M059J (cell line): ENCODE measurements around the gene LCE1A. TPM values are rescaled to one million over a fixed set of nuclear protein-coding genes. Genes with fewer than 3 reads are reported as not detected.

Experiments used
- DNase-seq: peaks from one replicate; pipeline ENCODE4 v3.0.0-alpha.2; 2012; ENCODE audit warnings: low read depth
- total RNA-seq: library from RNA; depleted of rRNA; stranded (reverse); fragments of >200 nt; shearing (Covaris generic); gene quantifications from 2 replicates; pipeline ENCODE4 v1.2.3, GENCODE V29; 2014; rRNA removed

The LCE1A gene
- total RNA-seq, 1 experiment from 2014 or later = not detected

DNA sequence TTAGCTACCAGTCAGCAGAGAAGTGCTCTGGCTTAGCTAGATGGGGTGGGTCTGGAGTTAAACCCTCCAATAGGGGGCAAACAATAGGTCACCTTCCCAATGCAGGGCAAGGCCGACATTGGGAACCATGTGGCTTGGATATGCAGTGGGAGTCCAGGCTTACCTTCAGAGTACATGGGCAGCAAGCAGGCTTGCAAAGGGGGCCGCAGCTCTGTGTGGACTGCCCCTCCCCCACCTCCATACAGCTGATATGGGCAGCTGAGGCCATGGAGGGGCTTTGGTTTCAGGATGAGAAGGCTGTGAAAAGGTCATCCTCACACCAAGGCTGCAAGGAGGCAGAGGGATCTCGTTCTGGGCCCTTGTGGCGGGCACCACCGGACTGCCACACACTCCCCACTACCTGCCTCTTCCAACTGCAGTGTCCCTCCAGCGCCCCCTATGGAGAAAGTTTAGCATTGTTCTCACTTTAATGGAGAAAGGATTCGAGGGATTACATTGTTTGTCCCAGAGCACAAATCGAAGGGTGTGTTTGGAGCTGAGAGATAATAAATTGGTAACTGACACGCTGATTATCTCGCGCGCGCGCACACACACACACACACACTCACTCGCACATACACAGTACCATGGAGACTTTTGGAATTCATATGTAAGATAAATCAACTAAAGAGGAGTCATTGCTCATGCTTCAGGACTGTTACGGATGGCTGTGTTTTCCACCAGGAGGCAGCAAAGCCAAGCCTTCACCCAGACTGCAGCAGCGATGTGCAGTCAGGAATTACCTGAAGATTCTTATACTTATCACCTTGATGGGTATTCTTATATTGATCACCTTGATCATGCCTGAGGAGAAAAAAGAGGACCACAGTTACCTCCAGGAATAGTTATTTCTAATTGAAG, 43.8 kb downstream of the LCE1A start:
- peak; percentile 41 for DNase-seq

DNA sequence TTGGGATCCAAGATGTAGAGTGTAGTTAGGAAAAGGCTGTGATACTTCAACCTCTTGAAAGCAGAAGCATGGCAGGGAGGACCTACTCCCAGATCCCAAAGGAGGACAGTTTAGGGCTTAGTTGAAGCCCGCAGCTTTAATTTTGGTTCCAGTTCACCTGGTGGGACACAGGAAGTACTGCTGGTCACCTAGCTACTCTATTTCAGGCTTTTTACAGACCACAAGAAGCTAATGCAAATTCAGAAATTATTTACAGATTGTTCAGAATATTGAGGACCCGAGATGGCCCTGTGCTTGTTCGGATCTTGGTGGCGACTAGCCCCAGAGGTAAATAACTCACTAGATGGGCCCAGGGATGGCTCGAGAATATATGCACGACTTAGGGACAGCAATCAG, 44.5 kb downstream of the LCE1A start:
- DNase-seq = no peak

DNA sequence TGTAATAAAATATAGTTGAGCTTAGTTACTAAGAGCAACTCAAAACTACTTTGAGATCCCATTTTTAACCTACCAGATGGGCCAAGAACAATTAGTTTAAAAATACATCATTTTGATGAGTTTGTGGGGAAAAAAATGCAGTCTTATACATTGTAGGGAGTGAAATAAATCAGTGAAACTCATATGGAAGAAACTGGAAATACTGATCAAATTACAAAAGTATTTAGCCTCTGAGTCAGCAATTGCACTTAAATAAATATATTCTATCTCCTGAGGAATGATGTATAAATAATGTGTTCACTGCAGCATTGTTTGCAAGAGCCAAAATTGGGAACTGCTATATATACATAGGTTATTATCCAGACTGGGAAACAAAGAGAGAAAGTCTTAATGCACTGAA, 46.2 kb downstream of the LCE1A start:
- DNase-seq = no peak

DNA sequence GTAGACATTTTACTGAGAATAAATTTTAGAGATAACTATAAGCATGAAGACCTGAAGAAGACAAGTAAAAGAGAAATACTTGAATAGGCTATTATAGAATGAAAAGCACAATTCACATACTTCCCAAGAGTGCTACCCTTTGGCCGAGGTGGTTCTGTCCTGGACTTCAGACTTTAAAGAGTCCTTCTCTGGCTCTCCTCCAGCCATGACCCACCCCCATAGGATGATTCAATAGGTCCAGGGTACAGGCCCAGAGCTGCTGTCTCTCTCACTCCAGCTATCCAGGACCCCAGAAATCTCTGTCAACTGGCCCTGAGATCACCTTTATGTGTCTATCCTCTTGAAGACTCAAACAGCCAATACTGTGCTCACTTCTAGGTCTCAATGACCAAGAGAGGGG, 49.6 kb downstream of the LCE1A start:
- no peak for DNase-seq

Other genes starting within 250 kb of the LCE1A start
- gene LCE3D, start 247.0 kb upstream of the LCE1A start, total RNA-seq = not detected in 2 replicates
- gene LCE3C, start 227.2 kb upstream of the LCE1A start, total RNA-seq = not detected in 2 replicates
- gene LCE3B, start 213.7 kb upstream of the LCE1A start, total RNA-seq = not detected in 2 replicates
- gene LCE3A, start 204.4 kb upstream of the LCE1A start, total RNA-seq = not detected in 2 replicates
- gene LCE2D, start 164.1 kb upstream of the LCE1A start, total RNA-seq = not detected in 2 replicates
- gene LCE2C, start 152.2 kb upstream of the LCE1A start, total RNA-seq = not detected in 2 replicates
- gene LCE2B, start 141.3 kb upstream of the LCE1A start, total RNA-seq = not detected in 2 replicates
- gene LCE2A, start 129.1 kb upstream of the LCE1A start, total RNA-seq = not detected in 2 replicates
- not detected in 2 replicates for gene LCE4A, start 119.3 kb upstream of the LCE1A start, total RNA-seq
- gene KPRP, start 69.4 kb upstream of the LCE1A start, total RNA-seq = not detected in 2 replicates
- gene LCE1F, start 52.3 kb upstream of the LCE1A start, total RNA-seq = not detected in 2 replicates
- not detected in 2 replicates for gene LCE1E, start 41.2 kb upstream of the LCE1A start, total RNA-seq
- gene LCE1D, start 30.8 kb upstream of the LCE1A start, total RNA-seq = not detected in 2 replicates
- gene LCE1C, start 20.8 kb upstream of the LCE1A start, total RNA-seq = not detected in 2 replicates
- not detected in 2 replicates for gene LCE1B, start 15.5 kb upstream of the LCE1A start, total RNA-seq
- not detected in 2 replicates for gene LCE6A, start 15.4 kb downstream of the LCE1A start, total RNA-seq
- gene LCE7A, start 32.5 kb downstream of the LCE1A start, total RNA-seq = not detected in 2 replicates
- gene SMCP, start 50.8 kb downstream of the LCE1A start, total RNA-seq = not detected in 2 replicates
- not detected in 2 replicates for gene IVL, start 81.1 kb downstream of the LCE1A start, total RNA-seq
- gene SPRR5, start 119.7 kb downstream of the LCE1A start, total RNA-seq = not detected in 2 replicates
- gene SPRR4, start 143.2 kb downstream of the LCE1A start, total RNA-seq = not detected in 2 replicates
- not detected in 2 replicates for gene SPRR1A, start 156.6 kb downstream of the LCE1A start, total RNA-seq
- gene SPRR3, start 174.3 kb downstream of the LCE1A start, total RNA-seq = not detected in 2 replicates
- gene SPRR1B, start 203.7 kb downstream of the LCE1A start, total RNA-seq = not detected in 2 replicates
- not detected in 2 replicates for gene SPRR2D, start 213.6 kb downstream of the LCE1A start, total RNA-seq
- gene SPRR2A, start 230.0 kb downstream of the LCE1A start, total RNA-seq = not detected in 2 replicates
- gene SPRR2B, start 244.1 kb downstream of the LCE1A start, total RNA-seq = not detected in 2 replicates